Prostate gland (tissue), 2 donors: ENCODE measurements around the gene CLEC16A.

ENCODE experiments used
- CTCF ChIP-seq, 4 experiments: fragments of 200-600 bp in 2 of 4; fragments of 450-650 bp in 2 of 4; sonication (generic) in 2 of 4; IDR thresholded peaks; 1 replicate in 3 of 4; 2 replicates in 1 of 4; pipeline ENCODE4 v1.5.1; 2016 to 2019; ENCODE audit warnings: antibody characterized with exemption in 4 of 4, mild to moderate bottlenecking in 2 of 4, moderate library complexity in 2 of 4
- POLR2A ChIP-seq: fragments of 450-650 bp; IDR thresholded peaks from one replicate; pipeline ENCODE4 v1.6.1; 2016; ENCODE audit warnings: antibody characterized with exemption, mild to moderate bottlenecking

GRCh38 chr16:11074131-11074530 is 129.8 kb downstream of the CLEC16A start:
- TF ChIP-seq CTCF (IDR thresholded peaks at IDR 0.05) (no peak), POLR2A (no peak)
